Measurements from ENCODE around the gene RRP1.

The RRP1 gene

DNA sequence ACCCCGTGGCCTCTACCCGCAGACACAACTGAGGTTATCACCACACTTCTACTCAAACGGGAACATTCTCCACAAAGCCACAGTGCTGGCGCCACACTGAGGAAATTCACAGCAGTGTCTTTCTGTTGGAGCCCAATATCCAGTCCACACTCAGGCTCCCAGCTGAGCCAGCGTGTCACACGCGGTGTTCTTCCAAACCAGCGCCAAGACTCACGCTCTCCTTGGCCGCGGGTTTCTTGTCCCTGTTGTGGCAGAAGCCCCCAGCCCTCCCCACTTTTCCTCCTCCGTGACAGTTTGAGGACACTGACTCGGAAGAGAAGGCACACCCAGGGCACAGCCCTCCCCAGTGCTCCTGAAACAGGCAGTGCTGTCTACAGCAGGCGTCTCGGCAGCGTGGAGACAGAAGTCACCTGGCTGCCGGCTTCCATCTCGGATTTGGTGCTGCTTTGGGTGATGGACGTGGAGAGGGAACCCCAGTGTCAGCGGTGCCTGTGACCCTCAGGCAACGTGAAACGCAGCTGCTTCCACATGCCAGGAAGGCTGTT is 40.3 kb downstream of the RRP1 start:
- H4K20me1 ChIP-seq (ENCODE audit: insufficient read depth) = no peaks in the 10 kb centered on the region
- H3K9ac ChIP-seq = no peak overlapping the region
- H3K4me1 ChIP-seq (ENCODE audit: low read depth, poor library complexity, severe bottlenecking) = peaks cover 6% of the 10 kb centered on the region
- no peak overlapping the region for H3K27ac ChIP-seq
- no peaks in the 10 kb centered on the region for H3K79me2 ChIP-seq (ENCODE audit: insufficient read depth, low read depth)
- H3K4me2 ChIP-seq = no peak overlapping the region
- H2AFZ ChIP-seq (ENCODE audit: low read depth) = no peak overlapping the region
- TF ChIP-seq, protein P1, sequence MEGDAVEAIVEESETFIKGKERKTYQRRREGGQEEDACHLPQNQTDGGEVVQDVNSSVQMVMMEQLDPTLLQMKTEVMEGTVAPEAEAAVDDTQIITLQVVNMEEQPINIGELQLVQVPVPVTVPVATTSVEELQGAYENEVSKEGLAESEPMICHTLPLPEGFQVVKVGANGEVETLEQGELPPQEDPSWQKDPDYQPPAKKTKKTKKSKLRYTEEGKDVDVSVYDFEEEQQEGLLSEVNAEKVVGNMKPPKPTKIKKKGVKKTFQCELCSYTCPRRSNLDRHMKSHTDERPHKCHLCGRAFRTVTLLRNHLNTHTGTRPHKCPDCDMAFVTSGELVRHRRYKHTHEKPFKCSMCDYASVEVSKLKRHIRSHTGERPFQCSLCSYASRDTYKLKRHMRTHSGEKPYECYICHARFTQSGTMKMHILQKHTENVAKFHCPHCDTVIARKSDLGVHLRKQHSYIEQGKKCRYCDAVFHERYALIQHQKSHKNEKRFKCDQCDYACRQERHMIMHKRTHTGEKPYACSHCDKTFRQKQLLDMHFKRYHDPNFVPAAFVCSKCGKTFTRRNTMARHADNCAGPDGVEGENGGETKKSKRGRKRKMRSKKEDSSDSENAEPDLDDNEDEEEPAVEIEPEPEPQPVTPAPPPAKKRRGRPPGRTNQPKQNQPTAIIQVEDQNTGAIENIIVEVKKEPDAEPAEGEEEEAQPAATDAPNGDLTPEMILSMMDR (conservative IDR thresholded peaks at IDR 0.05; ENCODE audit: low read depth, low read length) = no peak
- no peaks in the 10 kb centered on the region; the same call in 1 of the 2 replicates for H3K27me3 ChIP-seq (ENCODE audit: insufficient read depth, low read depth)
- no peaks in the 10 kb centered on the region for H3K36me3 ChIP-seq (ENCODE audit: insufficient read depth)
- no peak overlapping the region for H3K4me3 ChIP-seq (IDR thresholded peaks at IDR 0.05; ENCODE audit: insufficient read depth, low read depth, low read length)

DNA sequence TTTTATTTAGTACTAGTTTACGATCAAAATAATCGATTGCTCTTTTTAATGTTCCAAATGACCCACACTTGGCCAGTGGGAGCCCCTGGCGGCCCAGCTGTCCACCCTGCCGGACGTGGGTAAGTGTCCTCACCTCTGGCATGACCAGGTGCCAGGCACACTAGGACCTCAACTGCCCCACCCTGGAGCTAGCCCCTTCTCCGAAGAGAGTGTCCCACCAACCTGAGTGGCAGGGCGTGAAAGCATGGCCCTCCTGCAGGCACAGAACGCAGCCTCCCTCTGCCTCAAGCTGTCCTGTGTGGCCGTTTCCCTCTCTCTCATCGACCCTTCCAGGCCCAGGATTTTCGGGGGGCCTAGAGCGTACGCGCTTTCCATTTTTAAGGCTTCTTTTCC is 42.8 kb downstream of the RRP1 start:
- TF ChIP-seq, protein P1 (conservative IDR thresholded peaks at IDR 0.05; ENCODE audit: low read depth, low read length) = no peak
- Histone ChIP-seq H3K4me1 (ENCODE audit: low read depth, poor library complexity, severe bottlenecking) (peaks cover 6% of the 10 kb centered on the region), H3K27me3 (ENCODE audit: insufficient read depth, low read depth) (no peaks in the 10 kb centered on the region; the same call in 1 of the 2 replicates), H4K20me1 (ENCODE audit: insufficient read depth) (no peaks in the 10 kb centered on the region), H3K27ac (no peak overlapping the region), H3K36me3 (ENCODE audit: insufficient read depth) (no peaks in the 10 kb centered on the region), H3K9ac (no peak overlapping the region), H3K79me2 (ENCODE audit: insufficient read depth, low read depth) (no peaks in the 10 kb centered on the region), H3K4me3 (IDR thresholded peaks at IDR 0.05; ENCODE audit: insufficient read depth, low read depth, low read length) (no peak overlapping the region), H2AFZ (ENCODE audit: low read depth) (no peak overlapping the region), H3K4me2 (no peak overlapping the region)

DNA sequence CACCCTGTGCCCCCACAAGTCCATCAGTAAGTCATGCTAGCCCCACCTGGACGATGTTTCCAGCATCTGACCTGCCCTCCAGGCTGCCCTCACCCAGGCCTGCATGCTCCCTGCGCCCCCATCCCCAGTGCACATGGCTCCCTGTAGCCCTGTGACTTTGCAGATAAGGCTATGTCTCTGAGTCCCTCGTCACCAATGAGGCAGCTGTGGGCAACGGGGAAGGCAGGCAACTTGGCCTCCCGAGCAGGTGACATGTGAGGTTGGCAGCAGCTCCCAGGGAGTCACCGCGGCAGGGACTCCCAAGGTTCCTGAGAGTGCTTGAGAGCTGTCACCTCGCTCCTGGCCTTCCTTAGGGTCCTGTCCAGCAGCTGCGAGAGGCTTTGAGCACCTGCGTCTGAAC is 43.3 kb downstream of the RRP1 start:
- Histone ChIP-seq H3K27me3 (ENCODE audit: insufficient read depth, low read depth) (no peaks in the 10 kb centered on the region; the same call in 1 of the 2 replicates), H3K4me3 (IDR thresholded peaks at IDR 0.05; ENCODE audit: insufficient read depth, low read depth, low read length) (no peak overlapping the region), H2AFZ (ENCODE audit: low read depth) (no peak overlapping the region), H3K4me1 (ENCODE audit: low read depth, poor library complexity, severe bottlenecking) (peaks cover 6% of the 10 kb centered on the region), H3K9ac (no peak overlapping the region), H3K36me3 (ENCODE audit: insufficient read depth) (no peaks in the 10 kb centered on the region), H3K27ac (no peak overlapping the region), H3K4me2 (no peak overlapping the region), H3K79me2 (ENCODE audit: insufficient read depth, low read depth) (no peaks in the 10 kb centered on the region), H4K20me1 (ENCODE audit: insufficient read depth) (no peaks in the 10 kb centered on the region)
- TF ChIP-seq, protein P1 (conservative IDR thresholded peaks at IDR 0.05; ENCODE audit: low read depth, low read length) = no peak

DNA sequence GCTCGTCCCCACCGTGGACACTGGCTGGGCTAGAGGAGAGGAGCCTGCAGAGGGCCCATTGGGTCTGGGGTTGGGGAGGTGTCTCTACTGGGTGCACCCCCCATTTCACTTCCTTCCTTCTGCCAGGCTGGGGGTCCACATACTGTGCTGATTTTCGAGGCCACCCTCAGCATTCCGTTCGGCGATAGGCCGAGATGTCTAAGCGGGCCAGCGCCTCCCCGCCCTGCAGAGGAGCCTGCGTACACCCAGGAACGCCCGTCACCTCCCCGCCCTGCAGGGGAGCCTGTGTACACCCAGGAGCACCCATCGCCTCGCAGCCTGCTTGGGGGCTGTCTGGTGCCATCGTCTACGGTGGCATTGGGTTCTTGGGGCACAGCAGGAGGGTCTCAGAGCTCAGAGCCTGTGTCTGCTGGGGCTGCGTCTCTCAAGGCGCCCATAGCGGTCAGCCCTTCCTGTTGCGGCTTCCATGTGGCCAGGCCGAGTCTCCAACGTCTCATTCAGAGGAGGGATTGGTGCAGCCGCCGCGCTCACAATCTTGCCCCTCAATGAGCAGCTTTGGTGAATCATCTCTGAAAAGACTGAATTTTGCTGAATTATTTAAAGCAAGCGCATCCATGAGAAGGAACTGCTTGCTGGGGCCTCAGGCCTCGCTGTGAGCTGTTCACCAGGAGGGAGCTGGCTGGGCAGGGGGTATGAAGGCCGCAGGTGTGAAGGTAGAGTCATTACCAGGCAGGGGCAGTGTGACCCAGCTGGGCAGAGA is 44.9 kb downstream of the RRP1 start:
- TF ChIP-seq, protein P1 (conservative IDR thresholded peaks at IDR 0.05; ENCODE audit: low read depth, low read length) = no peak
- Histone ChIP-seq H3K4me2 (no peak overlapping the region), H3K79me2 (ENCODE audit: insufficient read depth, low read depth) (no peaks in the 10 kb centered on the region), H3K27me3 (ENCODE audit: insufficient read depth, low read depth) (no peaks in the 10 kb centered on the region; the same call in 1 of the 2 replicates), H2AFZ (ENCODE audit: low read depth) (no peak overlapping the region), H3K4me3 (IDR thresholded peaks at IDR 0.05; ENCODE audit: insufficient read depth, low read depth, low read length) (no peak overlapping the region), H3K27ac (no peak overlapping the region), H3K4me1 (ENCODE audit: low read depth, poor library complexity, severe bottlenecking) (no peaks in the 10 kb centered on the region), H3K9ac (no peak overlapping the region), H3K36me3 (ENCODE audit: insufficient read depth) (no peaks in the 10 kb centered on the region), H4K20me1 (ENCODE audit: insufficient read depth) (no peaks in the 10 kb centered on the region)

All from KMS-11 (cell line).